GM12801 (cell line): ENCODE results near the gene TAF5L.

Experiments used
- TF ChIP-seq, protein P1 (sequence below): IDR thresholded peaks from one replicate; pipeline ENCODE4 v1.5.1; 2011; ENCODE audit warnings: control low read depth; ENCODE audit not compliant: insufficient read length; ENCODE audit errors: extremely low read depth

The TAF5L gene

GRCh38 chr1:229651546-229651945 lies 25.6 kb upstream of the TAF5L start:
- TF ChIP-seq, protein P1, sequence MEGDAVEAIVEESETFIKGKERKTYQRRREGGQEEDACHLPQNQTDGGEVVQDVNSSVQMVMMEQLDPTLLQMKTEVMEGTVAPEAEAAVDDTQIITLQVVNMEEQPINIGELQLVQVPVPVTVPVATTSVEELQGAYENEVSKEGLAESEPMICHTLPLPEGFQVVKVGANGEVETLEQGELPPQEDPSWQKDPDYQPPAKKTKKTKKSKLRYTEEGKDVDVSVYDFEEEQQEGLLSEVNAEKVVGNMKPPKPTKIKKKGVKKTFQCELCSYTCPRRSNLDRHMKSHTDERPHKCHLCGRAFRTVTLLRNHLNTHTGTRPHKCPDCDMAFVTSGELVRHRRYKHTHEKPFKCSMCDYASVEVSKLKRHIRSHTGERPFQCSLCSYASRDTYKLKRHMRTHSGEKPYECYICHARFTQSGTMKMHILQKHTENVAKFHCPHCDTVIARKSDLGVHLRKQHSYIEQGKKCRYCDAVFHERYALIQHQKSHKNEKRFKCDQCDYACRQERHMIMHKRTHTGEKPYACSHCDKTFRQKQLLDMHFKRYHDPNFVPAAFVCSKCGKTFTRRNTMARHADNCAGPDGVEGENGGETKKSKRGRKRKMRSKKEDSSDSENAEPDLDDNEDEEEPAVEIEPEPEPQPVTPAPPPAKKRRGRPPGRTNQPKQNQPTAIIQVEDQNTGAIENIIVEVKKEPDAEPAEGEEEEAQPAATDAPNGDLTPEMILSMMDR: no peak

GRCh38 chr1:229650045-229650444 lies 24.1 kb upstream of the TAF5L start:
- TF ChIP-seq, protein P1: no peak

GRCh38 chr1:229648406-229648805 lies 22.5 kb upstream of the TAF5L start:
- TF ChIP-seq, protein P1: no peak

DNA sequence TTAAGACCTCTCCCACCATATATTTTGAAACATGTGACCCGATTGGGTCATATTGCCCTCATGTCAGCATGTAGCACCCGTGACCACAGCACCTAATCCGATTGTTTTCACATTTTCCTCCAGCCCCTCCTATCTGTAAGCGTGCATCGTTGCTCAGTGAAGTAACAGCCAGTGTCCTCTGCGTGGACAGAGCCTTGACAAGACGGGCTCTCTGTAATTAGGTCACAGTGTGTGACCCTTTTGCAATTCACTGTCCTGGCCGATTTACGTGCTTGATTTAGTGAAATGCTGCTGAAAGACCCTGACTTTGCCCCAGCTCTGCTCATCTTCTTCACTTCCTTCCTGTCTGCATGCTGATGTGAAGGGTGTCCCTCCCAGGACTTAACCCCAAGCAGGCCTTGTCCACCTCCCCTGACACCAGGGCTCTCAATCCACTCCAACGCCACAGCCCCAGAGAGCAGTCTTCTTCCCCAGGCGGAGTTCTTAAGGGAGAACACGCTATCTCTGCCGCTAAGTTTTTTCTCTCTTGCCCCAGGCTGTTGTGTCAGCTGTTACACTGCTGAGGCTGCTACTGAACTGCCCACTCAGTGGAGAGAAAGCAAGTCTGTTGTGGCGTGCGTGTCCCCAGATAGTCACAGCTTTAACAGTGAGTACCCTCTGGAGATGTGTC lies 19.5 kb upstream of the TAF5L start:
- TF ChIP-seq, protein P1: no peak

- TF ChIP-seq, protein P1: no peak
These were observed 18.2 kb upstream of the TAF5L start for GRCh38 chr1:229643996-229644745.

GRCh38 chr1:229642970-229643369 lies 17.0 kb upstream of the TAF5L start:
- TF ChIP-seq, protein P1: no peak

- TF ChIP-seq, protein P1: no peak
These were observed 16.5 kb upstream of the TAF5L start for GRCh38 chr1:229642376-229642775.
